NCI-H2107 (cell line): Measurements from ENCODE around the gene OSTM1.
A peak's percentile ranks its signal among the peaks of the same experiment; 100 is the strongest.

ENCODE experiments used
- DNase-seq: peaks from one replicate; lab custom pipeline; 2025; lab: John Stamatoyannopoulos, UW

OSTM1 gene, protein sequence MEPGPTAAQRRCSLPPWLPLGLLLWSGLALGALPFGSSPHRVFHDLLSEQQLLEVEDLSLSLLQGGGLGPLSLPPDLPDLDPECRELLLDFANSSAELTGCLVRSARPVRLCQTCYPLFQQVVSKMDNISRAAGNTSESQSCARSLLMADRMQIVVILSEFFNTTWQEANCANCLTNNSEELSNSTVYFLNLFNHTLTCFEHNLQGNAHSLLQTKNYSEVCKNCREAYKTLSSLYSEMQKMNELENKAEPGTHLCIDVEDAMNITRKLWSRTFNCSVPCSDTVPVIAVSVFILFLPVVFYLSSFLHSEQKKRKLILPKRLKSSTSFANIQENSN

DNA sequence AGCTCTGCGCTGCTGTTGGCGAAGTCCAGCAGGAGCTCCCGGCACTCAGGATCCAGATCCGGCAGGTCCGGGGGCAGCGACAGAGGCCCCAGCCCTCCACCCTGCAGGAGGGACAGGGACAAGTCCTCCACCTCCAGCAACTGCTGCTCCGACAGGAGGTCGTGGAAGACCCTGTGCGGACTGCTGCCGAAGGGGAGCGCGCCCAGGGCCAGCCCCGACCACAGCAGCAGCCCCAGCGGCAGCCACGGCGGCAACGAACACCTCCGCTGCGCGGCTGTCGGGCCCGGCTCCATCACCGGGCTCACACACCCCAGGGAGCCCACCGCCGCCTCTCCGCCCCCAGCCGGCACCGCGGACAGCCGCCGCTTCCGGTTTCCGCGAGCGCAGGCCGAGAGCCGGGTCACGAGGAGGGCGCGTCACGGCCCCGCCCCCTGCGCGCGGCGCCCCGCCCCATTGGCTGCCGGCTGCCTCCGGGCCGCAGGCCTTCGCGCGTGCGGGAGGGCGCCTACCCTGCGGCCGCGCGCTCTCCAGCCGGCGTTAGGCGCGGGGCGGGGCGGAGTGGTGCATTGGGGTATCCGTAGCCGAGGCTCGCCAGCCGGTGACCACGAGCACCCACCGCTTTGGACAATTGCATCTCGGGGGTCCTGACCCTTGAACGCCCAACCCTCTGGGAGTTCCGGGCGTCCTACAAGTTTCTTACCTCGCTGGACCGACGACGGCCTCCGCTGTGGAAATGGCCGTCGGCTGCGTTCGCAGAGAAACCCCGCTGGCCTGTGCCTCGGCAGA is at the start of gene OSTM1:
Gene OSTM1 (minus strand): TSS at position 383 of the 786 bp plus-strand sequence. CDS start 90 bp downstream, at position 293.
- peak; percentile 68 for DNase-seq

DNA sequence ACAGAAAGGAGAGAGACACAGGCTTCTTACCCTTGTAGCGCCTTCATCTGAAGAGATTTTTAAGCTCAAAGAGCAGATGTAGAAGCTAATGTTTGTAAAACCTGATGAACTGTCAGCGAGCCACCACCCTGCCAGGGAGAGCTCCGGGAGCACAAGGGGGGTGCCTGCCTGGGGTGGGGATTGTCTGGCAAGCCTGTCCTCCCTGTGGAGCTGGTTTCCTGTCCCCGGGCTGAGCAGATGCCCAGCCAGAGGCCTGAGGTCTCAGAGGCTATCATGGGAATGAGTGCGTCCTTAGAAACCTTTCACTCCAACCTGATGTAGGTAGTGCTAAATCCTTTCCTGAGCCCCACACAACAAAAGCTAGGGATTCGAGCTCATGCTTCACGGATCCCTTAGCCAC is 49.4 kb upstream of the OSTM1 start:
- no peak for DNase-seq

DNA sequence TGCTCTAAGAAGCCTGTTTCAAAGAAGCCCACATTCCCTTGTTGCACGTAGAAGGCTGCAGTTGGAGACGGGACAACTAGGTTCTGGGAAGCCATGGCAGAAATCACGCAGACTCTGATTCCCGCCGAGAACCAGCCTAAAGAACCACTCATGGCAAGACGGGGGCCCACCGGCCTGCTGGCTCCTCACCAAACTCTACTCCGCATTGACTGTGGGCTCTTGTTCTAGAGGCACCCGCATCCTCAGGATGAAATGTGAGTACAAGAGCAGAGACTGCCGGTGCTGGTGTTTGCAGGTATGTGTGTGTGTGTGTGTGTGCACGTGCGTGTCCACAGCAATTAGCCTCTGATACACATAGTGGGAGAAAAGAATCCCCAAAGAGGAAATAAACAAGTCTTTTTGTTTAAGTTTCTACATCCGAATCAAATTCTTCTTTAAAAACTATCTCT is 49.0 kb upstream of the OSTM1 start:
- DNase-seq: no peak

DNA sequence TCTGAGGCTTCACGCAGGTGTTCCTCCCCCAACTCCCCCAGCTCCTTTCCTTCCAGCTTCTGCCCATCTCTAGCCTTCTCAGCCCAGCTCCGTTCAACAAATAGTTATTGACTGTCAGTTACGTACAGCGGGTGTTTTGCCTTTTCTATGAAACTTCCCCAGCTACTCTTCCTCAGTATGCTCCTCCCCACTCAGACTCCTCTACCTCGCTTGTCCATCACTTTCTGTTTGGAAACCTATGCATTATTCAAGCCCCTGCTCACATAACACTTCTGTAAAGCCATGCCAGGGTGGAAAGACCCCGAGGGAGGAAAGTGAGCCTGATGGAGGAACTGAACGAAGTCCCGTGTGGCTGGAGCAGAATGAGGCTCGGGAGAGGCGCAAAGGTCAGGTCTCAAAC is 47.1 kb upstream of the OSTM1 start:
- no peak for DNase-seq

DNA sequence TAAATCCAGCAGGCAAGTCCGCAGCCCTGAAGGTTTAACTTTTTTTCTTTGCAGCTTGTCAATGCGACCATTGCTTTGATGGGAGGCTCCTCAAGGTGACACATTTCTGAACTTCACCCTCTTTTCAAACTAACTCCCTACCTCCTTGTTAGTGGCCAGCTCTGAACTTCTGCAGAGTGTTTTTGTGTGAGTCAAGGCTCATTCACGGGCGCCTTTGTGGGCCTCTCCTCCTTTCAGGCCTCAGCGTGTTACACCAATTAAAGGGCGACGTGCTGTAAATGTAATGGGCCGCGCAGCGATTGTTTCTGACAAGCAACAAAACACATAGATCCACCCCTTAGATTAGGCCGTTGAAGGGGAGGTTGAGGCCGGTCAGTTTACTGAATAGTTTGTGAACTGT is 45.8 kb upstream of the OSTM1 start:
- no peak for DNase-seq

DNA sequence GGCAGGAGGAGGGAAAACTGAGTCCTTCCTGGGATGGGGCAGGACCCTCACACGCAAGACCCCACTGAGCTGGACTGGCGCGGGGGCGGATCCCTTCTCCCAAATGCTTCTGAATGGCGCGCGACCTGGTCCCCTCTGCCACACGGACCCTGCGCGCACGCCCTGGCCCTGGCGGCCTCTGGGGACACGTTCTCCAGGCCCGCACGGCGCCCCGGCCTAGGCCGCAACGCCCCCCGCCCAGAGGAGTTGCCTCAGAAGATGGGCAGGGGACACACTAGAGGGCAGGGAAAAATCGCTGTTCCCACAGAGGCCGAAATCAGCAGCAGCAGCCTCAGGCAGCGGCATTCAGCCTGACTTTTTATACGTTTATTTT is 45.2 kb upstream of the OSTM1 start:
- DNase-seq: no peak

DNA sequence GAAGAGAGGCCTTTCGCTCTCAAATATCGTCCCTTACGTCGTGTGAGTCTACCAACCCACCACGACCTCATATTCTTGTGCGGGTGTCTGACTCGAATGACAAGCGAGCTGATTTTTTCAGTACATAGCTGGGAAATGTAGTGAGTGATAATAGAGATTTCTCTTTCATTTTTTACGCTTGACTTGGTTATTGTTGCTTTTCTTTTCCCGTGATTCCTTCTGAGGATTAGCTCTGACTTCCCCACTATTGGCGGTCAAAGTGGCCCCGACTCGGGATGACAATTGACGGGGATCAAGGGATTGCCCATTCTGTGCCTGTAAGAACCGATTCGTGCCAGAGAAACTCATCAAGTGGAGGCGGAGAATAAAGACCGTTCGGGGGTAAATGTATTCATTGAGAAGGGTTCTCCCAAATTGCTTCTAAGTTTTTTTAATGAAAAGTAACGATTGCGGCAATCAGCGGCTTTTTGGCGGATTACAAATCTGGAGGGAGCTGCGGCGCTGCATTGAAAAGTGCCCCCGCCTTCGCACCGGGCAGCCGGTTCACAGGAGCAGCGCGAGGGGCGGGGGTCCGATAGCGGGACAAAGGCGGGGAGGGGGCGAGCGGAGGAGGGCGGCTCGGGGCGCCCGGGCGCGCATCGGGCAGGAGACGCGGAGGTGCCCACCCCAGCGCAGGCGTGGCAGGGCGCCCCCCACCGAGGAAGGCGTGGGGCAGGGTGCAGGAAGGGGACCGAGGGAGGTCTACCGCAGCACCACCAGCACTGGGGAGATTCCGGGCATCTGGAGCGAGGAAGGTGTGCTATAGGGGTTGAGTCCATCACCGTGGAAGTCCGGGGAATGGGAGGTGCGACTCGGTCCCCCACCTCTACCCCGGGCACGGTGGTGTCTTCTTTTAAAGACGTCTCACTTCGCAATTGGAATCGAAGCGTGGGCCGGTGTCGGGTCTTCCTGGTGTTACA is 44.5 kb upstream of the OSTM1 start:
- no peak for DNase-seq

DNA sequence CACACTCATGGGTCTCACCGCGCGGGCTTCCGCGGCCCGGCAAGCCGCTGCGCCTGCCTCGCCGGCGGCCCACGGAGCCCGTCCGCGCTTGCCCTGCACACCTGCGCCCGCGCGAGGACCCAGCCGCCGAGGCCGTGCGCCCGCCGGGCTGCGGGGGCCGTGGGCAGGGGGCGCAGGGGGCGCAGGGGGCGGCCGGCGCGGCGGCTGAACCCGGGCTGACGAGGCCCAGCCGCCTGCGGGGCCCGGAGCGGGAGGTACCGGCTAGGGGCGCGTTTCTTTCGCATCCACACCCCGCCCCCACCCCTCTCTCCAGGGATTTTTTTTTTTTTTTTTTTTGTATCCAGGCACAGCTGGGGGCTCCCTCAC is 43.8 kb upstream of the OSTM1 start:
- no peak for DNase-seq

DNA sequence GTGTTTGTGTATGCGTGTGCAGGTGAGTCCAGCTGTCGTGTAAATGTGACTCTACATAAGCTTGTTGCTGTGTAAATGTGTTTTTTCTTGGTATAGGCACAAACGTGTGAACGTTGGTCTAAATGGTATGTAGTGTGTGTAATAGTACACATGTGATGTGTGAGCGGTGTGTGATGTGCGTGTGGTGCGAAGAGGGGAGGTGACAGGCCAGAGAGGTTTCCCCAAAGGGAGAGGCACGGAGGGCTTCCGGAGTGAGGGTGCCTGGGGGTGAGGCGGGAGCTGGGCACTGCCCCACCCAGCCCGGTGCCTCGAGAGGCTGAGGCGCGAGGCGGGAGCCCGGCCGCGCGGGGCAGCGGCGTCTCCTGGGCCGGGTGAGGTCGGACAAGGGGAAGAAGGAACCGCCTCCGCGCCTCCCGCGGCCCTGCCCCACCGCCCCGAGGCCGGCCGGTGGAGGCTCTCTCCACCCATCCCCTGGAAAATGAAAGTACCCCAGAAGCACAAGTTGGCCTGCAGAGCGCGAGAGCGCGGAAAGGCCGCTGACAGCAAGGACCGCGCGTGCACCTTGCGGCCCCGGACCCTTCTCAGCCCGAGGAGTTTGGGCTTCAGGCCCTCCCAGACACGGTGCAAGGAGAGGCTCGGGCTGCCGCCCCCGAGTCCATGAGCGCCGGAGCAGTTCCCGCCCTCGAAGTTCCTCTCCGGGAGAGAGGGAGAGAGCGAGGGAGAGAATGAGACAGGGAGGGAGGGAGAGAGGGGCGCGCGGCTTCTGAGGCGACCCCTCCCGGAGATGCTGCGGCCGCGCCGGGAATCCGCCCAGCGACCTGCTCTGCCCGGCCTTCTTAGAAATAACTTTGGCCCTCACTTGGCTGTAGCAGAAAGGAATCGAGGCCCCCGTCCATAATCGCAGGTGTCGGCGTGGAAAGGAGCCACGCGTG is 43.2 kb upstream of the OSTM1 start:
- DNase-seq: no peak

DNA sequence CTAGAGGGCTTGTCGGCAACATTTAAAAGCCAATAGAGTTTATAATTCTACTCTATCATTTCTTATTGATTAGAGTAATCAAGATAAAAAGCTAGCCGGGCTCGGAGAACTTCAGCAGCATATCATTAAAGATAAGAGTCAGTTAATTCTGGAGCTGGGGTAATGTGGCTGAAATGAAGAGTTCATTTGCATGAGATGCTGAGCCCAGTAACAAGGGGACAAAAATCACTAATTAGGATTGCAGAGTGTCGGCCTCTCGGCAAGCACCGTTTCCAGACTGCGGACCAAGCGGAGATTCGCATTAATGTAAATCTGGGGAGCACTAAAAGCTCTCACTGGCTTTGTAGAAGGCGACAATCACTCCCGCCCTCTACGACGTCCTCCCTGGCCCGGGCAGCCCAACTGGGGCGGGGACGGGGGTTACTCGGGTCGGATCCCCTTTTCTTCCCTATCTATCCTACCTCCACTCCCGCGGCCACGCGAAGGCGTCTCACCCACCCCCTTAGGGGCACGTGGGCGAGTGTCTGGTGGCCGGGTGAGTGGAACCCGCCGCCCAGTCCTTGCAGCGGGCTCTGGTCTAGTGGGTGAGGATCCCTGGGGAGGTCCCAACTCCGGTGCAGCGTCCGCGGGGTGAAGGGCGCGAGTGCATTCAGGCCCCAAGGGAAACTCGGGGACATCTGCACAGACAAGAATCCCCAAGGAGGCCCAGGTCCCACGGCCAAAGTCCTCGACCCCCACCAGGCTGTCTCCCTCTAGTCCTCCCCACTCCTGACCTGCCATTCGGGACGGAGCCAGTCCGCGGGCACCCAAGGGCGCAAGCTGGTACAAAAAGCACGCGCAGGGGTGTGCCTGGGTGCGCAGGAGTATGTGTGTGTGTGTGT is 42.2 kb upstream of the OSTM1 start:
- DNase-seq: no peak

DNA sequence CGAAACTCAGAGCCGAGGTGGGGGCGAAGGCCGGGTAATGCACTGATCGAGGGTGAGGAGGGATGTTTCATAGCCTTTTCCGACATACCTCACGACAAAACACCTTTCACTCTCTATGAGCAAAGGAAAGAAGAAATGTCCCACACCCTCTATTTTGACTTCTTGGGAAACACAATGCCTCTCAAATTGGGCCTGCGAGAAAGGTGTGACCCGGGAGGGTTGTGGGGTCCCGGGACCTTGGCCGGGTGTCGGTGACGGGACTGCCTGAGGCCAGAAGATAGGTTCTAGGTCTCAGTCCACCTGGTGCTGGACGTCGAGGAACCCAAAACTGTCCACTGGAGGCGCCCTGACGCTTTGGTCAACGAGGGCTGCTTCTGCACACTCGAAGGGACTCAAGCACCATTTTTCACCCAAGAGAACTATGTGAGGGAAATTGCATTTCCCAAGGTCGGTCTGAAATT is 41.1 kb upstream of the OSTM1 start:
- no peak for DNase-seq

DNA sequence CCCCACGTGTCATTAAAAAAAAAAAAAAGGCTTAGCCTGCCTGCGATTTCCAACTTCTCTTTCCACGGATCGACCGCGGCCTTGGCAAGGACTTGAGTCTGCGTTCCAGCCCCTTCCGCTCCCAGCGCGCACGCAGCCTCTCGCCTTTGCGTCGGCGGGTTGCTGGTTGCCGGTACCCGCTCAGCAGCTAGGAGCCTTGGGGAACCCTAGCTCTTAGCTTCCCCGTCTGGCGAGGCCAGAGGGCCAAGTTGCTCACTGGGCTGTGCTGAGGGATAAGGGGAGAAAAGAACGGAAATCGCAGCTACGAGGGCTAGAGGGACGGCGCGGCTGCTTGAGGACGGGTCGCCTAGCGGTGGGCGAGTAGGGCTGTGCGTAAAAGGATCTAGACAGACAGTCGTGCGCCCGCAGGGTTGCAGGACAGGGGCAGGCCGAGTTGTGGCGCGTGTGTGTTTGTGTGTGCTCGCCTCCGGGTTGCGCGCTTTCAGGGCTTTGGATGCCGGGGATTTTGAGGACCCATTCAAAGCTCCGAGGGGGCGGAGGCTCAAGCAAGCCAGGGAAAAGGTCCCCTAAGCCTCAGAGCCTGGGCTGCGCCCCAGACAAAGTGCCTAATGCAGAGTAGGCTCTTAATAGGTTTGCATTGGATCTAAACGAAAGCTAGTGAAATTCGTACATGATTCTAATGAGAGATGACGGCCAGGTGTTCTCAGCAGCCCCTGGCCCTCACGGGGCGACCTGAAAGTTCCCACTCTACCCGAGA is 40.5 kb upstream of the OSTM1 start:
- DNase-seq: peak; percentile 47

DNA sequence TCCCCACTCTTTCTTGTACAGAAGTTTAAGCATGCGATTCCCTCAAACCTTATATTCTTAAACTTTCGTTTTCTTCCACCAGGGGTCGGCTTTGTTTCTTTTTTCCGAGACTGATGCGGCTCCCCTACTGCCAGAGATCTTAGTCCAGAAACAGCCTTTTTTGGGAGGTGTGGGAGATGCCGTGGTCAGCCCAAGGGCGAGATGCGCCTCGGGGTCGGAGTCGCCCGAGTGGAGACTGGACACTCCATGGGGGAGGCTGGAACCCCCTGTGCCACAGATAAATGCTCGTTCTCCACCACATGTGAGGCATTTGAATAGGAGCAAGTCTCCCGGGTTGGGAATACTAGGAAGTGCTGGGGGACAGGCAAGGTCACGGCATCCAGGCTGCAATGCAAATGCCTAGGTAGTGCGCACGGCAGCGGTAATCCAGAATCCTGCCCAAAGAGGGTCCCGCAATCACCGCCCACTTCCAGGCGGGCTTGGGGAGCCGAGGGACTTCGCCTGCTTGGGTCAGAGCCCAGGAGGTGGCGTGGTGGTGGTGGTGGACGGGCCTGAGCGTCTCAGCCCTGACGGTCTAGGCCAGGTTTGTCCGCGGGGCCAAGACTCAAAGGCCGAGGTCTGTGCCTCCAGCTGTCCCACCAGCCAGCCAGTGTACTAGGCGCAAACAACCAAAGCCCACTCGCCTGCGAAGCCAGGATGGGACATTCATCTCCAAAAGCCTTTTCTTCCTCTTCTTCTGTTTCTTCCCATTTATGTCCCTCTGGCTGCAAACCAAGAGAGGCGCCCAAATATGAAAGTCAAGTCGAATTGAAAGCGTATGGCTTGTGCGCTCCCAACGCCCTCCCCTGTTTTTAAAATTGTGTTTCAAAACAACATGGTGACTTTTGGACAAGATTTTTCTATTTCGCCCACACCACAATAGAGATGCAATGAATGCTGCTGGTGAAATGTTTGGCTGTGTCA is 39.3 kb upstream of the OSTM1 start:
- no peak for DNase-seq

DNA sequence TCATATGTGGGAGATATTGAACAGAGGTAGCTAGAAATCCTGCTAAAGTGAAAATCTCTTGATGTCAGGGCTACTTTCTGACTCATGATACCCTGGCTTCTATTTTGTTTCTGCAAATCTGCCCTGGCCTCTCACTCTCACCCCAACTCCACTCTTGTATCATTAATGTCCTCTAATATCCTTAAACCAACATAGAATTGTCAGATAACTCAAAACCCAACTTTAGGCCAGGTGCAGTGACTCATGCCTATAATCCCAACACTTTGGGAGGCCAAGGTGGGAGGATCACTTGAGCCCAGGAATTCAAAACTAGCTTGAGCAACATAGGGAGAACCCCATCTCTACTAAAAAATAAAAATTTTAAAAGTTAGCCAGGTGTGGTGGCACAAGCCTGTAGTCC is 33.8 kb upstream of the OSTM1 start:
- DNase-seq: no peak

DNA sequence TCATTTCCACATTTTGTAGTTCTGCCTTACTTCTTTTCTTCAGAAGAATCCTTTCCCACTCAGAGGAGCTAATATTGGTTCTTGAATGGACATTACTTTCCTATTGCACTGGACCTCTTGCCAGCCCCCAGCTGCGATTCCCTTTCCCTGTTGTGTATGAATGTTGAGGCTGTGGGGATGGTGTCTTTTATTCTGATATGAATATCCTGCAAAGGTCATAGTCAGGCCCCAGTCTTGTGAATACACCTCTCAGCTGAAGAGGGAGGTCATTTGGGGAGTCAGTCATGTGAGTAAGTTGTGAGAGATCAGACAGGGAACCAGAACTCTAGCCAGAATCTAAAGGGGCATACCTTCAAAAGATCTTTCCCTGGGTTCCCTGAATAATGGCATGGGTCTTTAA is 32.6 kb upstream of the OSTM1 start:
- no peak for DNase-seq

DNA sequence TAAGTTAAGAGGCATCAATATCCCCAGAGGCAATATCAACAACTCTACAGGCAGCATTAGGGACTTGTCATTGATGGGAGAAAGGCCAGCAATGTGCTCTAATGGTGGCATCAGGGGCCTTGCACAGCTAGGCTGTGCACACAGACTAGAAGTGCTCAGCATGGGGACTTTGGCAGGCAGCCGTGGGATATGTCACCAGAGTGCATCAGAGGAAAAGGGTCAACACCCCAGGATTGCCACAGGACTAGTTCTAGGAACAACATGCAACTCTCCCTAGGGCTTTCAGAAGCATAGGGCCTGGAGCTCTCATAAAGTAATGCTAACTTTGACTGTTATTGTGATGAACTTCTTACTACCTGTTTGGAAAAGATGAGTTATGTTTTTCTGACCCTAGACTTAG is 32.2 kb upstream of the OSTM1 start:
- no peak for DNase-seq

DNA sequence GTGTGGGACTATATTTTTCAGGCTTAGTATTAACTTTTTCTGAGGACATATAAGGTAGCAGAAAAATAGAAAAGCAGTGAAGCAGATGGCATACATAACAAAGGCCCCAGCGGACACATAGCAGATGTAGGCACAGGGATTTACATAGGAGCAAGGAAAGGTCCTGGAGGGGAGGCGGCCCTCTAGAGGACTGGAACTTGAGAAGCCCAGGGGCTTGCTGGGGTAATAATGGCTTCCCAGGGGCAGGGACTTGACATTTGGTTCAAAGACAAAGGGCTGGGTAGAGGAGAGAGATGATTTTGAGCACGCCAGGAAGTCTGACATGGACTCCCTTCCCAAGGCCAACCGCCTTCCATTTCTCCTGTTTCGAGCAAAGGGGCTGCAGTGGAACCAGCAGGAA is 31.7 kb upstream of the OSTM1 start:
- no peak for DNase-seq

DNA sequence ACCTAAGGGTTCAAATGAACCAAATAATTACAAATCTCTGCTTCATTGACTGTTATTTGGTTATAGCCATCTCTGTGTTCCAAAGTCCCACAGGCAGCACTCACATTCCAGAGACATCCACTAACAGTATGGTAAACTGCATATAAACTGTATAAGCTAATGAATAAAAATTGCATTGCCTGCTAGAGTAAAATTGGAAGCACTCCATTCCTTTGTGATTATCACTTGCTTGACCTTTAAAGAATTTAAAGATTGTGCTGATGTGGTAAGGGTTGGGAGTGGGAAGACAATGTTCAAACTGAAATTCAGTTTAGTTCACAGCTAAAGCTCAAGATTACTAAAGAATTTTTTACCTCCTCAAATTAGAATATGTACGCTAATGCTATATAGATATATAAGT is 31.0 kb upstream of the OSTM1 start:
- DNase-seq: no peak
